GM23248 (cell line): ENCODE results near the gene FOXN1.

ENCODE experiments used
- EZH2 ChIP-seq: fragments of 200-600 bp; sonication (generic); IDR thresholded peaks from 2 replicates; pipeline ENCODE4 v1.6.1; 2018; ENCODE audit warnings: antibody characterized with exemption, mild to moderate bottlenecking; ENCODE audit not compliant: insufficient read depth, poor library complexity, severe bottlenecking
- EZH2phosphoT487 ChIP-seq: fragments of 200-600 bp; sonication (generic); IDR thresholded peaks from 2 replicates; pipeline ENCODE4 v1.6.1; 2018; ENCODE audit warnings: antibody characterized with exemption, moderate library complexity, mild to moderate bottlenecking, low read depth; ENCODE audit not compliant: insufficient read depth

DNA sequence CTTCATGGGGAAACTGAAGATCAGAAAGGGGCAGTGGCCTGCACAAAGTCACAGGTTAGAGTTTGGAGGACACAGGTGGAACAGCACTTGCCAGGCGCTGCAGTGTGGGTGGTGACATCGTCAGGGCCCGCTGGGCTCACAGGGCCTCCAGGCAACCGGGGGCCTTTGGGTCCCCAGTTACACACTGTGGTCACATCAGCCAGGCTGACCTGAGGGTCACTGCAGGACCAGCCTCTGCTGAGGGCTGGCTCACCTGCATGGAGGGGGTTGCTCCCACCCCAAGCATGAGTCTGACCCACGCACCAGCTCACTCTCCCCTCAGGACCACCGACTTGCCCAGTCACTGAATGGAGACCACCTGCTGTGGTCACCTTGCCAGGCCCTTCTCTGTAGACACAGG, 17.0 kb downstream of the FOXN1 start:
- TF ChIP-seq EZH2 (no peak), EZH2phosphoT487 (no peak)
